Hepatocyte (in vitro differentiated cells): Measurements from ENCODE around the gene KNDC1.

Experiments
- EZH2 ChIP-seq: fragments of 200-600 bp; sonication (generic); IDR thresholded peaks from 2 replicates; pipeline ENCODE4 v1.6.1; 2016; ENCODE audit warnings: antibody characterized with exemption, mild to moderate bottlenecking, borderline replicate concordance
- TF ChIP-seq, protein P1 (sequence below): fragments of 200-600 bp; sonication (generic); IDR thresholded peaks from 2 replicates; pipeline ENCODE4 v1.5.1; 2016; ENCODE audit warnings: antibody characterized with exemption, mild to moderate bottlenecking; ENCODE audit not compliant: poor library complexity

DNA sequence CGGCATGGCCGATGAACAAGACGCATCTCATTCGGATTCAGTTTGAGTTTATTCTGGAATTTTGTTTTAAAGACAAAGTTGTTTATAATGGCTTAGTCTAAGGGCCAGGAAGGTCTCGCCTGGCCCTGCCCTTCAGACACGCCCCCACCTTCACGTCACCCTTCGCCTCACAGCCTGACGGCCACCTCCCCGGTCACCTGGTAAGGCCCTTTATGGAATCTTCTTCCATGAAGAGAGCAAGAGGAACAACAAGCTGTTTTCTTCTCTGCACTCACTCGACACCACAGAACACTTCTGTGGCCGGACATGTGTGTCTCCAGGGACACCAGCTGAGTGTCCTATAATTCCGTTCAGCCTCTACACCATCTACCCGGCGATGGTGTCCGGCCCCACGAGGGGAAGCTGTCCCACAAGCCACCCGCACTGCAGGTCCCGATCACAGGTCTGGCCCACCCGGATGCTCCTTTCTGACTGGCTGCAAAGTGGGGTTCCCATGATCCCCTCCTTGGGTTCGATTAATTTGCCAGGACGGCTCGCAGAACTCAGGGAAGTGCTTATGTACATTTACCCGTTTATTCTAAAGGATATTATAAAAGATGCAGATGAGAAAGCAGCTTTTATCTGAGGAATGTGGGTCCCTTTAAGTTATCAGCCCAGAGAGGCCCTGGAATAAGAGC lies 17.4 kb upstream of the KNDC1 start:
- TF ChIP-seq, protein P1, sequence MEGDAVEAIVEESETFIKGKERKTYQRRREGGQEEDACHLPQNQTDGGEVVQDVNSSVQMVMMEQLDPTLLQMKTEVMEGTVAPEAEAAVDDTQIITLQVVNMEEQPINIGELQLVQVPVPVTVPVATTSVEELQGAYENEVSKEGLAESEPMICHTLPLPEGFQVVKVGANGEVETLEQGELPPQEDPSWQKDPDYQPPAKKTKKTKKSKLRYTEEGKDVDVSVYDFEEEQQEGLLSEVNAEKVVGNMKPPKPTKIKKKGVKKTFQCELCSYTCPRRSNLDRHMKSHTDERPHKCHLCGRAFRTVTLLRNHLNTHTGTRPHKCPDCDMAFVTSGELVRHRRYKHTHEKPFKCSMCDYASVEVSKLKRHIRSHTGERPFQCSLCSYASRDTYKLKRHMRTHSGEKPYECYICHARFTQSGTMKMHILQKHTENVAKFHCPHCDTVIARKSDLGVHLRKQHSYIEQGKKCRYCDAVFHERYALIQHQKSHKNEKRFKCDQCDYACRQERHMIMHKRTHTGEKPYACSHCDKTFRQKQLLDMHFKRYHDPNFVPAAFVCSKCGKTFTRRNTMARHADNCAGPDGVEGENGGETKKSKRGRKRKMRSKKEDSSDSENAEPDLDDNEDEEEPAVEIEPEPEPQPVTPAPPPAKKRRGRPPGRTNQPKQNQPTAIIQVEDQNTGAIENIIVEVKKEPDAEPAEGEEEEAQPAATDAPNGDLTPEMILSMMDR = no peak
- TF ChIP-seq EZH2 = no peak
